ENCODE data around the gene DMRTA1. TPM values are rescaled to one million over a fixed set of nuclear protein-coding genes. Genes with fewer than 3 reads are reported as not detected.

The DMRTA1 gene, protein sequence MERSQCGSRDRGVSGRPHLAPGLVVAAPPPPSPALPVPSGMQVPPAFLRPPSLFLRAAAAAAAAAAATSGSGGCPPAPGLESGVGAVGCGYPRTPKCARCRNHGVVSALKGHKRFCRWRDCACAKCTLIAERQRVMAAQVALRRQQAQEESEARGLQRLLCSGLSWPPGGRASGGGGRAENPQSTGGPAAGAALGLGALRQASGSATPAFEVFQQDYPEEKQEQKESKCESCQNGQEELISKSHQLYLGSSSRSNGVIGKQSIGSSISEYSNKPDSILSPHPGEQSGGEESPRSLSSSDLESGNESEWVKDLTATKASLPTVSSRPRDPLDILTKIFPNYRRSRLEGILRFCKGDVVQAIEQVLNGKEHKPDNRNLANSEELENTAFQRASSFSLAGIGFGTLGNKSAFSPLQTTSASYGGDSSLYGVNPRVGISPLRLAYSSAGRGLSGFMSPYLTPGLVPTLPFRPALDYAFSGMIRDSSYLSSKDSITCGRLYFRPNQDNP
- 1.2 to 1.9 TPM (median 1.2 TPM) in 3 replicates for polyA plus RNA-seq
- polyA plus RNA-seq (2011; ENCODE audit: low read depth): 0.70 TPM
- polyA plus RNA-seq (2011; cell fraction: cytosol; rRNA removed): 0.64 and 1.4 TPM in 2 replicates
- polyA plus RNA-seq (2011; cell fraction: nucleus; rRNA removed): 1.4 and 1.6 TPM in 2 replicates
- polyA plus RNA-seq (2012; ENCODE audit: low replicate concordance): 0.86 and 0.87 TPM in 2 replicates
- 0.30 to 5.0 TPM (median 3.2 TPM) in 3 replicates for polyA minus RNA-seq
- polyA minus RNA-seq (2011; cell fraction: cytosol; rRNA and poly(A)+ RNA removed): 0.38 TPM
- polyA minus RNA-seq (2011; cell fraction: nucleus; rRNA and poly(A)+ RNA removed): 7.1 and 10.8 TPM in 2 replicates

DNA sequence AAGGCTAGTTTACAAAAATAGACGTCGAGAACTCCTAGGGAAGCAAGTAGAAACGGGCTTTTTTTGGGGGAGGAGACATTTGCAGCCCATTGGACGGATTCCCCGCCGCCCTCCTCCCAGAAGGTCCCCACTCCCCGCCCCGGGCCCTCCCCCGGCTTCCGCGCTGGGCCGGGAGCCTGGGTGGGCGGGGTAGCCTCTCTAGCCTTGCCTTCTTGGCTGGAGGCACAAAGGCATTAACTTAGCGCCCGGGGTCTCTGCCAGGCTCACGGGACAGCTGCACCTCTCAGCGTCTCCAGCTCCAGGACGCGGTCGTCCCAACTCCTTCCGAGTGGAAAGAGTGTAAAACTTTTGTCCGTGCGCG lies at the start of gene DMRTA1:
Gene DMRTA1, plus strand, starts transcription at position 236 of the 361 bp plus-strand sequence. CDS start 242 bp downstream, outside the sequence.
- TF ChIP-seq EZH2 (IDR thresholded peaks at IDR 0.05; ENCODE audit: low read length): no peak
- TF ChIP-seq, protein P1, sequence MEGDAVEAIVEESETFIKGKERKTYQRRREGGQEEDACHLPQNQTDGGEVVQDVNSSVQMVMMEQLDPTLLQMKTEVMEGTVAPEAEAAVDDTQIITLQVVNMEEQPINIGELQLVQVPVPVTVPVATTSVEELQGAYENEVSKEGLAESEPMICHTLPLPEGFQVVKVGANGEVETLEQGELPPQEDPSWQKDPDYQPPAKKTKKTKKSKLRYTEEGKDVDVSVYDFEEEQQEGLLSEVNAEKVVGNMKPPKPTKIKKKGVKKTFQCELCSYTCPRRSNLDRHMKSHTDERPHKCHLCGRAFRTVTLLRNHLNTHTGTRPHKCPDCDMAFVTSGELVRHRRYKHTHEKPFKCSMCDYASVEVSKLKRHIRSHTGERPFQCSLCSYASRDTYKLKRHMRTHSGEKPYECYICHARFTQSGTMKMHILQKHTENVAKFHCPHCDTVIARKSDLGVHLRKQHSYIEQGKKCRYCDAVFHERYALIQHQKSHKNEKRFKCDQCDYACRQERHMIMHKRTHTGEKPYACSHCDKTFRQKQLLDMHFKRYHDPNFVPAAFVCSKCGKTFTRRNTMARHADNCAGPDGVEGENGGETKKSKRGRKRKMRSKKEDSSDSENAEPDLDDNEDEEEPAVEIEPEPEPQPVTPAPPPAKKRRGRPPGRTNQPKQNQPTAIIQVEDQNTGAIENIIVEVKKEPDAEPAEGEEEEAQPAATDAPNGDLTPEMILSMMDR (optimal IDR thresholded peaks at IDR 0.05 in 1 of 3, IDR thresholded peaks at IDR 0.05 in 1 of 3, conservative IDR thresholded peaks at IDR 0.05 in 1 of 3; ENCODE audit: extremely low read depth in 1 of 3, insufficient read depth in 2 of 3, low read length in 3 of 3): no peak
- FAIRE-seq (peak; percentile 64), DNase-seq (ENCODE audit: low read depth, low spot score) (no peak)
- Histone ChIP-seq H3K4me3 (ENCODE audit: control insufficient read depth in 2 of 3, extremely low read depth in 1 of 3, insufficient read depth in 2 of 3, low read depth in 1 of 3, low read length in 3 of 3) (peak within 1 kb of the TSS; percentile 66 to 74 (median 74)), H3K9me1 (ENCODE audit: control insufficient read depth, extremely low read depth, insufficient read depth, low read length) (no peaks in the 10 kb centered on the region), H3K27me3 (ENCODE audit: control insufficient read depth, extremely low read depth, insufficient read depth, low read length) (no peaks in the 10 kb centered on the region), H3K27ac (ENCODE audit: control insufficient read depth, insufficient read depth, low read length) (peak within 1 kb of the TSS; percentile 56), H3K9ac (ENCODE audit: control insufficient read depth, extremely low read depth, insufficient read depth, low read length) (peak within 1 kb of the TSS; percentile 67), H2AFZ (ENCODE audit: control insufficient read depth, low read length) (peak within 1 kb of the TSS; percentile 92), H3K36me3 (ENCODE audit: control insufficient read depth in 2 of 2, extremely low read depth in 1 of 2, insufficient read depth in 2 of 2, low read length in 2 of 2) (no peaks in the 10 kb centered on the region), H3K4me2 (ENCODE audit: control insufficient read depth, extremely low read depth, insufficient read depth, low read depth, low read length) (peak within 1 kb of the TSS; percentile 76), H4K20me1 (ENCODE audit: control insufficient read depth, extremely low read depth, insufficient read depth, low read length) (no peaks in the 10 kb centered on the region), H3K79me2 (ENCODE audit: control insufficient read depth, insufficient read depth, low read length) (peaks cover 5% of the 10 kb centered on the region), H3K9me3 (ENCODE audit: control insufficient read depth, low read depth, low read length) (no peaks in the 10 kb centered on the region), H3K4me1 (ENCODE audit: control insufficient read depth, extremely low read depth, insufficient read depth, low read length) (no peaks in the 10 kb centered on the region)
- dilution Hi-C loops (cut with MboI; ENCODE audit: extremely low pct_ligation_motif_present, low sequenced_read_pairs): no loop called here

GRCh38 chr9:22401671-22402070 lies 45.0 kb upstream of the DMRTA1 start:
- Histone ChIP-seq H3K79me2 (ENCODE audit: control insufficient read depth, insufficient read depth, low read length) (no peaks in the 10 kb centered on the region), H3K4me2 (ENCODE audit: control insufficient read depth, extremely low read depth, insufficient read depth, low read depth, low read length) (no peak overlapping the region), H2AFZ (ENCODE audit: control insufficient read depth, low read length) (no peak overlapping the region), H3K36me3 (ENCODE audit: control insufficient read depth in 2 of 2, extremely low read depth in 1 of 2, insufficient read depth in 2 of 2, low read length in 2 of 2) (peaks cover 0 to 2% of the 10 kb centered on the region in 2 experiments), H3K9me1 (ENCODE audit: control insufficient read depth, extremely low read depth, insufficient read depth, low read length) (peaks cover 2% of the 10 kb centered on the region), H3K4me1 (ENCODE audit: control insufficient read depth, extremely low read depth, insufficient read depth, low read length) (no peaks in the 10 kb centered on the region), H3K9ac (ENCODE audit: control insufficient read depth, extremely low read depth, insufficient read depth, low read length) (no peak overlapping the region), H3K4me3 (ENCODE audit: control insufficient read depth in 2 of 3, extremely low read depth in 1 of 3, insufficient read depth in 2 of 3, low read depth in 1 of 3, low read length in 3 of 3) (no peak overlapping the region), H3K9me3 (ENCODE audit: control insufficient read depth, low read depth, low read length) (no peaks in the 10 kb centered on the region), H3K27me3 (ENCODE audit: control insufficient read depth, extremely low read depth, insufficient read depth, low read length) (no peaks in the 10 kb centered on the region), H3K27ac (ENCODE audit: control insufficient read depth, insufficient read depth, low read length) (no peak overlapping the region), H4K20me1 (ENCODE audit: control insufficient read depth, extremely low read depth, insufficient read depth, low read length) (no peaks in the 10 kb centered on the region)
- FAIRE-seq: no peak
- no peak for DNase-seq (ENCODE audit: low read depth, low spot score)
- dilution Hi-C loops (cut with MboI; ENCODE audit: extremely low pct_ligation_motif_present, low sequenced_read_pairs): no loop called here
- no peak for TF ChIP-seq EZH2 (IDR thresholded peaks at IDR 0.05; ENCODE audit: low read length)
- TF ChIP-seq, protein P1 (optimal IDR thresholded peaks at IDR 0.05 in 1 of 3, IDR thresholded peaks at IDR 0.05 in 1 of 3, conservative IDR thresholded peaks at IDR 0.05 in 1 of 3; ENCODE audit: extremely low read depth in 1 of 3, insufficient read depth in 2 of 3, low read length in 3 of 3): no peak
